Peyer's patch (tissue), 4 donors: ENCODE results near the gene MDM2. TPM values are rescaled to one million over a fixed set of nuclear protein-coding genes. Genes with fewer than 3 reads are reported as not detected.

ENCODE experiments used
- DNase-seq, 3 donors: peaks; one replicate each; pipeline ENCODE4 v3.0.0-alpha.2; 2017 to 2019
- H3K27ac ChIP-seq, 4 donors: fragments of 200-600 bp; sonication (generic); one replicate each; pipeline ENCODE4 v1.5.1; 2016 to 2019
- H3K27me3 ChIP-seq, 2 donors: fragments of 200-600 bp; sonication (generic); one replicate each; pipeline ENCODE4 v1.5.1; 2019
- H3K36me3 ChIP-seq, 3 donors: fragments of 200-600 bp; sonication (generic); one replicate each; pipeline ENCODE4 v1.5.1; 2016 to 2019
- H3K4me1 ChIP-seq, 4 donors: fragments of 200-600 bp; sonication (generic); one replicate each; pipeline ENCODE4 v1.5.1; 2016 to 2019
- H3K4me3 ChIP-seq, 4 donors: fragments of 200-600 bp; sonication (generic); 1 replicate in 3 of 4; 2 replicates in 1 of 4; pipeline ENCODE4 v1.5.1; 2016 to 2019; ENCODE audit warnings: mild to moderate bottlenecking in 1 of 4
- H3K9me3 ChIP-seq, 4 donors: fragments of 200-600 bp; sonication (generic); one replicate each; pipeline ENCODE4 v1.5.1; 2016 to 2019; ENCODE audit warnings: mild to moderate bottlenecking in 1 of 4
- CTCF ChIP-seq, 6 experiments: fragments of 450-650 bp in 4 of 6; fragments of 200-600 bp in 2 of 6; sonication (generic) in 1 of 6; IDR thresholded peaks; one replicate each; pipeline ENCODE4 v1.5.1; 2017 to 2019; ENCODE audit warnings: antibody characterized with exemption in 6 of 6, mild to moderate bottlenecking in 3 of 6, moderate library complexity in 1 of 6
- POLR2A ChIP-seq, 2 donors: fragments of 450-650 bp; IDR thresholded peaks; one replicate each; pipeline ENCODE4 v1.5.1; 2017; ENCODE audit warnings: antibody characterized with exemption in 2 of 2, mild to moderate bottlenecking in 2 of 2, moderate library complexity in 2 of 2
- total RNA-seq, 4 donors: library from RNA; depleted of rRNA; stranded (reverse); fragments of >200 nt; gene quantifications; one replicate each; pipeline ENCODE4 v1.1.0, GENCODE V29; 2016

MDM2 gene
- total RNA-seq, 4 donors from 2014 or later: 64.7 to 126 (median 95.3) TPM

DNA sequence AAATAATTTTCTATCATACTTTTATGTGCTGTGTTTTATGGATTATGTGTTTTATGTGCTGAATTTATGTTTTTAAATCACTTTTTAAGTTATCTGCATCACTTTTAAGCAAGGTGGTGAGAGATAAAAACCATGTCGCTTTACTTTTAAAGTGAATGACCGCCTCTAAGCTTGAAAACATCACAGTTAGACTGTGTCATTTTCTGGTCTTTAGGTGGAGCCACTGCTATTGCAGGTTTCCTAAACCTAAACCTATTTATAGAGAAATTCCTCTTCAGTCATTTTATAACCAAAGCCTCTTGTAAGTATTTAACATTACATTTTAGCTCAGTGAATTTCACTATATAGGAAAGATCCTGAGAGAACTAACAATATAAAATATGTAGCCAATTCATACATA, 21.0 kb upstream of the MDM2 start:
- no peak for DNase-seq
- peaks cover 0 to 12% (median 0%) of the 10 kb centered on the region in 4 donors for H3K4me1 ChIP-seq

GRCh38 chr12:68788554-68789143, 19.3 kb upstream of the MDM2 start:
- no peak overlapping the region for H3K27ac ChIP-seq
- H3K4me3 ChIP-seq: no peak overlapping the region
- H3K4me1 ChIP-seq: peaks cover 0 to 12% (median 0%) of the 10 kb centered on the region in 4 donors
- TF ChIP-seq CTCF (IDR thresholded peaks at IDR 0.05) (no peak), POLR2A (IDR thresholded peaks at IDR 0.05) (no peak)
- DNase-seq: no peak
- H3K9me3 ChIP-seq: no peaks in the 10 kb centered on the region
- no peaks in the 10 kb centered on the region for H3K27me3 ChIP-seq
- no peaks in the 10 kb centered on the region for H3K36me3 ChIP-seq

More for the DNA sequence above, 21.0 kb upstream of the MDM2 start:
- Histone ChIP-seq H3K9me3 (no peaks in the 10 kb centered on the region), H3K27me3 (no peaks in the 10 kb centered on the region), H3K4me3 (no peak overlapping the region), H3K36me3 (no peaks in the 10 kb centered on the region), H3K27ac (peak overlapping the region in 3 of 4 donors; percentile 12 to 59 (median 40))
- no peak for TF ChIP-seq POLR2A (IDR thresholded peaks at IDR 0.05)
- TF ChIP-seq CTCF (IDR thresholded peaks at IDR 0.05): no peak

DNA sequence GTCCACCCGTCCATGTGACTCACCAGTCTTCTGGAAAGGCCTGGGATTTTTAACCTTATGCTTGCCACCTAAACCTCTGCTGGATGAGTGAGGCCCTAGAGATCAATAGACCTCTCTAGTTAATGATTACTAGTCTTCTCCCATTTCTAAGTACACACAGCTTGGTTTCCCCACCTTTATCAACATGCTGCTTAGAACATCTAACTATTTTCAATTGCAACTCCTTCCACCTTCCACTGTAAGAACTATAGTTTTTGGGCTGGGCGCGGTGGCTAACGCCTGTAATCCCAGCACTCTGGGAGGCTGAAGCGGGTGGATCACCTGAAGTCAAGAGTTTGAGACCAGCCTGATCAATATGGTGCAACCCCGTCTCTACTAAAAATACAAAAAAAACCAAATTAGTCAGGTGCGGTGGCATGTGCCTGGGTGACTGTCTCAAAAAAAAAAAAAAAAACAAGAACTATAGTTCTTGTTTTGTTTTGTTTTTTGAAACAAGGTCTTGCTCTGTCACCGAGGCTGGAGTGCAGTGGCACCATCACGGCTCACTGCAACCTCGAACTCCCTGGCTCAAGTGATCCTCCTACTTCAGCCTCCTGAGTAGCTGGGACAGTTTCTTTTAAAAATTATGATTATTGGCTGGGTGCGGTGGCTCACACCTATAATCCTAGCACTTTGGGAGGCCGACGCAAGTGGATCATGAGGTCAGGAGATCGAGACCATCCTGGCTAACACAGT, 18.7 kb upstream of the MDM2 start:
- H3K4me3 ChIP-seq: no peak overlapping the region
- H3K4me1 ChIP-seq: peaks cover 0 to 12% (median 0%) of the 10 kb centered on the region in 4 donors
- TF ChIP-seq CTCF (IDR thresholded peaks at IDR 0.05) (no peak), POLR2A (IDR thresholded peaks at IDR 0.05) (no peak)
- no peaks in the 10 kb centered on the region for H3K27me3 ChIP-seq
- no peaks in the 10 kb centered on the region for H3K36me3 ChIP-seq
- H3K9me3 ChIP-seq: no peaks in the 10 kb centered on the region
- no peak for DNase-seq
- H3K27ac ChIP-seq: no peak overlapping the region

DNA sequence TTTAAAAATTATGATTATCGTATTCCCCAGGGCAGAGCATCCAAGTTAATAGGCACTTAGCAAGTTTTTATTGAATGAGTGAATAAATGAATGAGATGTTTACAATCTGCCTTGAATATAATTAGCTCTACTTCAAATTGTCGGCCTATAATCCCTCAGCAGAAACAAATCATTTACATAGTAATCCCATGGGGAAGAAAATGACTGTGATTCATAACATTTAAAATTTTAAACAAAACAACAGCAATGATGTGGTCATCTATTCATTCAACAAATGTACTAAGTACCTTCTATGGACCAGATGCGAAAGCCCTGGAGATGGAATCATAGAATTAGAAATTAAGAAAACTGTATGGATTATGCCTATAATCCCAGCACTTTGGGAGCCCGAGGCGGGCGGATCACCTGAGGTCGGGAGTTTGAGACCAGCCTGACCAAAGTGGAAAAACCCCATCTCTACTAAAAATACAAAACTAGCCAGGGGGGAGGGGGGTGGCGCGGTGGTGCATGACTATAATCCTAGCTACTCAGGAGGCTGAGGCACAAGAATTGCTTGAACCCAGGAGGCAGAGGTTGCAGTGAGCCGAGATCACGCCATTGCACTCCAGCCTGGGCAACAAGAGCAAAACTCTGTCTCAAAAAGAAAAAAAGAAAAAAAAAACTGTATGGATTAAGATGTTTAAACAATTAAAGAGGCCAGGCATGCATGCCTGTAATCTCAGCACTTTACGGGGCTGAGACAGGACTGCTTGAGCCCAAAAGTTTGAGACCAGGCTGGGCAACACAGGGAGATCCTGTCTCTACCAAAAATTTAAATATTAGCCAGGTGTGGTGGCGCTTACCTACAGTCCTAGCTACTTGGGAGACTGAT, 17.7 kb upstream of the MDM2 start:
- Histone ChIP-seq H3K27me3 (no peaks in the 10 kb centered on the region), H3K4me1 (peaks cover 0 to 12% (median 0%) of the 10 kb centered on the region in 4 donors), H3K36me3 (no peaks in the 10 kb centered on the region), H3K4me3 (no peak overlapping the region), H3K27ac (no peak overlapping the region), H3K9me3 (no peaks in the 10 kb centered on the region)
- no peak for DNase-seq
- TF ChIP-seq CTCF (IDR thresholded peaks at IDR 0.05): no peak
- no peak for TF ChIP-seq POLR2A (IDR thresholded peaks at IDR 0.05)

DNA sequence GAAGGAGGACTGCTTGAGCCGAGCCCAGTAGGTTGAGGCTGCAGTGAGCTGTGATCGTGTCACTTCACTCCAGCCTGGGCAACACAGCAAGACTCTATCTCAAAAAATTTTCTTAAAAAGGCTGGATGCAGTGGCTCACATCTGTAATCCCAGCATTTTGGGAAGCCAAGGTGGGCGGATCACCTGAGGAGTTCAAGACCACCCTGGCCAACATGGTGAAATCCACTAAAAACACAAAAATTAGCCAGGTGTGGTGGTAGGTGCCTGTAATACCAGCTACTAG, 17.1 kb upstream of the MDM2 start:
- no peaks in the 10 kb centered on the region for H3K9me3 ChIP-seq
- H3K36me3 ChIP-seq: no peaks in the 10 kb centered on the region
- H3K4me3 ChIP-seq: no peak overlapping the region
- H3K4me1 ChIP-seq: peaks cover 0 to 12% (median 0%) of the 10 kb centered on the region in 4 donors
- H3K27ac ChIP-seq: no peak overlapping the region
- no peak for TF ChIP-seq POLR2A (IDR thresholded peaks at IDR 0.05)
- TF ChIP-seq CTCF (IDR thresholded peaks at IDR 0.05): no peak
- DNase-seq: no peak
- no peaks in the 10 kb centered on the region for H3K27me3 ChIP-seq
